Activated CD4-positive, alpha-beta T cell treated with anti-CD3 and anti-CD28 coated beads for 24 hours (primary cell): Measurements from ENCODE around the gene SLC10A3.

Experiments used
- DNase-seq, 2 donors: peaks; one replicate each; pipeline ENCODE4 v3.0.0-alpha.2; 2020; ENCODE audit warnings: low read depth in 2 of 2

SLC10A3 gene

GRCh38 chrX:154484255-154485149 lies 5.9 kb downstream of the SLC10A3 start:
- DNase-seq: no peak

DNA sequence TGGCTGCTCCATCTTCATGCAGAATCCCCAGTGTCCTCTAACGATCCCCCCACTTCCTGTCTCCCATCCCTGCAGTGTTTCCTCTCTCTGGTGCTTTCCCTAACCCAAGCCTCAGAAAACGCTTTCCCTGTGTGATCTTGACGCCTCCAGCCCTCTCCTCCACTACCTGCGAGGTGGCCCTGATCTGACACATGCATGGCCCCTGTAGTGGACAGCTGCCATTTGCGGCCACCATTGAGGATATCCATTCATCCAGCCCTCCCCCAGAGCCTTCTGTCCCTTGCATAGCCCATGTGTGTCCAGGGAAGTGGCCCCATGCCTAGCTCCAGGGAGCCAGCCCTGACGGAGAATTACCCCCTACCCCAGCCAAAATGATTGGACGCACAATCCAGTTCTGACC lies 7.1 kb downstream of the SLC10A3 start:
- DNase-seq: no peak

DNA sequence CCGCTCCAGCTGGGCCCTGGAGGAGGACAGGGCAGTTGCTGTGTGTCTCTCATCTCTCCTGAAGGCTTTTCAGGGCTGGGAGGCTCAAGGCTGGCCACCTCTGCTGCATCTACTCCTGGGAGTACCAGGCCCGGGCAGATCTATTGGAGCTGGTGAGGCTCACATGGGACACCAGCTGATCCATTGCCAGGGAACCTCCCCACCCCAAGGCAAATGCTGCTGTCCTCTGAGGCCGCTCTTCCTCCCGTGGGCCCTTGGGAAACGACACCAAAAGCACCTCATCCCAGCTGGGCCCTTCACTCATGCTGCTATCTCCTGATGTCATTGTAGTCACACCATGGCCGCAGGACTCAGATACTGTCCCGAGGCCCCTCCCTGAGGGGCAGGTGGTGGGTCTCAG lies 7.6 kb downstream of the SLC10A3 start:
- DNase-seq: no peak

DNA sequence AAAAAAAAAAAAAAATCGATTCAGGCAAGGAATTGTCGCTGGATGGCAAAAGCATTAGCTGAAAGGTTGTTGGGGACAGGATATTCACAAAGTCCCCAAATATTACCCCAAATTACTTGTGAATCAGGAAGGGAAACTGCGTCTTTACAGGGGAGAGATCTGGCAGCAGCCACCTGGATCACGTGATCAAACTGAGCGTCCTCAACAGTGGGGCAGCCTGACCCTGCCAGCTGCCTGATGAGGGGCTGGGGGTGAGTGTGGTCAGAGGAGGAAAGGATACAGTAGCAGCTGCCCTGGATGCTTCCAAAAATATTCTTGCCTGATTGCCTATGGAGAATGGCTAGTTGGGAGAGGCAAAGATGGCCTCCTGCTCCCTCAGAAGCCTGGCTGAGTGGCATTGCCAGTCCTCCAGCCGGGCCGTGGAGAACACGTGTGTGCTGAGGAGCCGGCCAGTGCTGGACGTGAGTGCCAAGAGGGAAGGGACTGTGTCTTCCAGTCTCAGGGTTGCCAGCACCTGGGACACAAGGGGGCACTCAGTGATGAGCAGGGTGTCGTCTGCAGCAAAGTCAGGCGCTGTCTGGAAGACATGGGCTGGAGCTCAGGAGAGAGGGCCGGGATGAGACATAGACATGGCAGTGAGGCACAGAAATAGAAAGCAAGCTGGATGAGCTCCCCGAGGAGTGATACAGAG lies 8.4 kb downstream of the SLC10A3 start:
- DNase-seq: no peak

DNA sequence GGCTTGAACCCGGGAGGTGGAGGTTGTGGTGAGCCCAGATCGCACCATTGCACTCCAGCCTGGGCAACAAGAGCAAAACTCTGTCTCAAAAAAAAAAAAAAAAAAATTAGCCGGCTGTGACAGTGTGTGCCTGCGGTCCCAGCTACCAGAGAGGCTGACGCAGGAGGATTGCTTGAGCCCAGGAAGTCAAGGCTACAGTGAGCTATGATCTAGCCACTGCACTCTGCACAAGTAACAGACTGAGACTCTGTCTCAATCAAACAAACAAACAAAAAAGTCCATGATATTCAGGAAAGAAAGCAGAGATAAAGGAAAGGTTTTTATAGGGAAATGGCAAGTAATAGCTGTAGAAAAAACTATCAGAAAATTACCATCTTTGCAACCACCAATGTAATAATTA lies 9.2 kb downstream of the SLC10A3 start:
- no peak for DNase-seq

DNA sequence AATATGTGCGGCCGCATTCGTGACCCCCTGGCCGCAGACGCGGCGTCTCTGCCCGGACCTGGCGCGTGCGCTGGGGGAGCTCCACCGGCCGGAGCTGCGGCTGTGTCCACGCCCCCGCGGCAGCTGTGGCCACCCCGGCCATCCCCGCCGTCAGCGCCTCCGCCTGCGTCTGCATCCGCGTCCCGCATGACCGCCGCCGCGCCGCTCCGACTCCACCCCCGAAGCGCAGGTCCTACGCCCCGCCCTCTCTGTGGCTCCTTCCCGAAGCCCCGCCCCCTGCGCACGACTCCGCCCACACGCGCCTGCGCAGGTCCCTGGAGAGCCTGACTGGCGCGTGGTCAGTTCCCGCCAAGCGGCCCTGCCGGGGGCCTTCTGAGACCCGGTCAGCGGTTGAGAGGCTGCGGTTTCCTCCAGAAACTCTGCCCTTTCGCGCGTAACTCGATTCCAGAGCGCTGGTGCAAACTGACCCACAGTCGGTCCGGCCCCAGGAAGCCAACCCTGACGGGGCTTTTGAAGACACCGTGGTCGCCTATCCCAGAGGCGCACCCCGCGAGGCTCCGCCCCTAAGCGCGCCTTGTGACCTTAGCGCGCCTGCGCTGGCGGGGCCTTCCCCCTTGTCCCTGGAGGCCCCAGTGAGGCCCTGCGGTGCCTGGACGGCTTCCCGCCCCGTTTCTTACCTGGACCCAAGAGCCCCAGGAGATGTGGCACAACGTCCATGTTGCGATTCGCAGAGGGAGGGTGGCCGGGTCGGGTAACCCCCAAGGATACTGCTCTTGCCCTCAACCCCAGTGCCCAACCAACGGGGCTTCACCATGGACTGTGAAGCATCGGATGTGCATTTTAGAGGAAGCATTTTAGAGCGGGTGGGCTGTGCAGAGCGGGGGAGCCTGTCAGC lies 11.5 kb downstream of the SLC10A3 start, which contains the start of gene LAGE3:
Gene LAGE3 (minus strand): TSS at position 554 of the 895 bp plus-strand sequence. CDS start 366 bp downstream, at position 188.
- DNase-seq: peak; percentile 88 to 91

DNA sequence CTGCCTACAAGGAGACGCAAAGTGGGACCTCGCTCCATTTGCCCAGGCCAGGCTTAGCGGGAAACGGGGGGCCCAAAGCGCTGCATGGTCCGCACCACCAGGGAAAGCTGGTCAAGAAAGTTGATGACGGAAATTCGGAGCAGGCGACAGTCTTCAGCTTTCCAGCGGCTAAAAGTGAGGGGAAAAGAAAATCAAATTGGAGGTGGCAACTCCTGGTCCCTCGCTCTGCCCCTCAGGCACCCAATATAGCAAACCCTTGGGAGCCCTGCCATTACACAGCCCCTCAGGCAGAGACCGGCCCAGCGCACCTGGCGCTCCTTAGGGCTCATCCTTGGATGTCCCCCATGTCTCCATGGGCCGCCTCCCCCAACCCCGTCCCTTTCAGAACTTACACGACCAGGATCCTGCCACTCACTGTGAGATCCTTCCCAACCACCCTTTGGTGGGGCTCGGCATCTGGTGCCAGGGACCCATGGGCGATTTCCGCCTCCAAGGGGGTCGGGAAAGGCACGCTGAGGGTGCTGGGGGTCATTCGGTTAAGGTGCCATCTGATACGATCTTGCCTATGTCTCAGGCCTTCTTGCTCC lies 12.4 kb downstream of the SLC10A3 start:
- DNase-seq: no peak

DNA sequence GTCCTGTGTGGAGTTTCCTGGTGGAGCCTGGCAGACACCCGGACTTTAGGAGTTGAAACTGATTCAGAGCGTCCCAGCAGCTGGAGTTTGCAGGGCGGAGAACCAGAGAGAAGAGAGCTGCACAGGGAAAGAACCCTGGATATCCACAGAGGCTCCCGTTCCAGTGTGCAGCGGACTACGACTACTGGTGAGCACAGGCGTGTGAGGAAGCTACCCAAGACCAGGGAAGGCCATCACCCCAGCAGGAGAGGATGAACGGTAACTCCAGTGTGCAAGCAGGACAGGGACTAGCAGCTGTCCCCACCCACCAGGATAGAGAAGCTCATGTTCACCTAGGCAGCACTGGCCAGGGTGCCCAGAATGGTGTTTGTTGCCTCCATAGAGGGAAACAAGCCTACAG lies 13.6 kb downstream of the SLC10A3 start:
- DNase-seq: no peak

DNA sequence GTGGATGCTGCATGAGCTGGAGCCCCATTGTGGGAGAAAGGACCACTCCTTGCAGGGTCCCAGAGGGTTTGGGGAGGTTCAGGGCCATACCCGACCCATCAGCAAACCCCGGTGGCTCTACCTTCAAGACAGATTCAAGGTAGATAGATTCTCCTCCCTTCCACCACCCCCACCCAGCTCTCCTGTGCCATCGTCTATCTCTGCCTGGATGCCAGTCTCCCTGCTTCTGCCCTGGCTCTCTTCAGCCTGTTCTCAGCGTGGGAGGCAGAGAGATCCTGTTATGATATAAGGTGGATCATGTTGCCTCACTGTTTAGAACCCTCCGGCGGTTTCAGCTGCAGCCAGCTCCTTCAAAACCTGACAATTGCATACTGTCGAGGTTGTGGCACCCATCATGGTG lies 16.7 kb downstream of the SLC10A3 start:
- no peak for DNase-seq

- DNase-seq: no peak
These were observed 17.5 kb downstream of the SLC10A3 start for GRCh38 chrX:154472685-154473632.

DNA sequence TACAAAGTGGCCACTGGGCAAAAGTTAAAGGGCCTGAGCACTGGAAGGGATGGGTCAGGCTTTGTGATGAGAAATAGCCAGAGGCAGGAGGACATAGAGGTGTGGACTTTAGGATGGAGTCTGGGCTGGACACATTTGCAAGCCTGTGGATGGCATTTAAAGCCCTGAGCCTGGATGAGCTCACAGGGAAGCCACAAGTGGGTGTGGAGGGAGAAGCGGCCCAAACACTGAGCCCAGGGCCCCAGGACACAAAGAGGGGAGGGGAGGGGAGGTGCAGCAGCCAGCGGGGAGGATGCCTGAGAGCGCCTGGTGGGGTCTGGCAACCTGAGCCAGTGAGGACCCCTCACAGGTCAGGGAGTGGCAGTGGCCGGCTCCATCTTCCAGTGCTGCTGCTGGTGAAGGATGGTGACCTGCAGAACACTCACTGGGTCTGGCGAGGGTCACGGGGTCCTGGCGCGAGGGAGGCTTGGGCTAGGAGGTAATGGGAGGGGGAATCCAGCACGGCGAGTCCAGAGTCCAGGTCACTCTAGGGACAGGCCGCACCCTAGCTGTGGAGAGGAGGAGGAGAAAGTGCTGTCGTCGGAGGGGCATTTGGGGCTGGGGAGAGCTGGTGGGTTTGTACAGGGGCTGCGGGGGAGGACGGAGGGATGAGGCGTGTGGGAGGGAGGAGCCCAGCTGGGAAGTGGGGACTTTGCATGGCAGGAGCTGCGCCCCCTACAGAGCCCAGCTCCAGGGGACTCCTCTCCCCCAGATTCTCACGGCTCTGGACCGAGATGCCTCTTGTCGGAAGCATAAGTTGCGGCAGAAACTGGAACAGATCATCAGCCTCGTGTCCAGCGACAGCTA lies 18.4 kb downstream of the SLC10A3 start:
- DNase-seq: no peak

- DNase-seq: no peak
These were observed 19.4 kb downstream of the SLC10A3 start for GRCh38 chrX:154470914-154471568.

- no peak for DNase-seq
These were observed 20.0 kb downstream of the SLC10A3 start for GRCh38 chrX:154470434-154470833.

DNA sequence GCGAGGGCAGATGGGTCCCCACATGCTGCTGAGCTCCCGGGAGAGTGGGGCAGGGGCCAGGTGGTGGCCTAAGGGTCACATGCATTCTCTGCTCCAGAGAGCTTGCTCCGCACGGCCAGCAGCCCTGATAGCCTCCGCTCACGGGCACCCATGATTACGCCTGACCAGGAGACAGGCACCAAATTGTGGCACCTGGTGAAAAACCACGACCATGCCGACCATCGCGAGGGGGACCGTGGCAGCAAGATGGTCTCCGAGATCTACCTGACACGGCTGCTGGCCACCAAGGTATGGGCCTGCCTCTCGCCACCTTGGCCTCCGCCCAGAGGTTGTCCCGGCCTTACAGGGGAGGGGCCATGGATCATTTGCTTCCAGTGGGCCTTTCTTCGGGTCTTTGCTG lies 20.5 kb downstream of the SLC10A3 start:
- no peak for DNase-seq

DNA sequence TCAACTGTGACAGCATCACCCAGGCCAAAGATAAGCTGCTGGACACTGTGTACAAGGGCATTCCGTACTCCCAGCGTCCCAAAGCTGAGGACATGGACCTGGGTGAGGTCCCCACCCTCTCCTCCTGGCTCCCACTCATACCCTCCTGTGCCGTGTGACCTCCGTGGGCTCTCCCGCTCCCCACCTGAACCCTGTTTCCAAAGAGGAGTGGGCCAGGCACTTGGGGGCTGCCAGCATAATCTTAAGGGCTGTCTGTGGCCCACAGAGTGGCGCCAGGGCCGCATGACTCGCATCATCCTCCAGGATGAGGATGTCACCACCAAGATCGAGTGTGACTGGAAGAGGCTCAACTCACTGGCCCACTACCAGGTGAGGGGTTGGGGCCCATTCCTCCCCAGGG lies 21.3 kb downstream of the SLC10A3 start:
- no peak for DNase-seq

GRCh38 chrX:154468217-154468616 lies 22.2 kb downstream of the SLC10A3 start:
- no peak for DNase-seq

- no peak for DNase-seq
These were observed 22.9 kb downstream of the SLC10A3 start for GRCh38 chrX:154467556-154467955.

- DNase-seq: no peak
These were observed 23.5 kb downstream of the SLC10A3 start for GRCh38 chrX:154466907-154467306.

DNA sequence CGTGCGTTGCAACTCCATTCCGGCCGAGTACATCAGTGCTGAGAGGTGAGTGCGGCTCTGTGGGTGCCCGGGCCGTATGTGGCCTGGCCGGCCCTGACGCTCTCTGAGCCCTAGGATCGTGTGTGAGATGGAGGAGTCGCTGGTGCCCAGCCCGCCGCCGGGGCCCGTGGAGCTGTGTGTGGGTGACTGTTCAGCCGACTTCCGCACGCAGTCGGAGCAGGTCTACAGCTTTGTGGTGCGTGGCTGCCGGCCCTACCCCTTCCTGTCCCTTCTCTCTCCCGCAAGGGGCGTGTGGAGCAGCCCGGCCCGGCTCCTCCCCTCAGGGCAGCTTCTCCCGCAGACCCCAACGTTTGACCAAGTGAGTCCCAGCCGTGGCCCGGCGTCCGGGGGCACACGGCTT lies 24.4 kb downstream of the SLC10A3 start:
- no peak for DNase-seq
